NB4 (cell line): Measurements from ENCODE around the gene SULT6B1.

Experiments
- CTCF ChIP-seq: IDR thresholded peaks from one replicate; pipeline ENCODE4 v1.5.1; 2012; ENCODE audit warnings: low read depth, low read length
- MYC ChIP-seq: IDR thresholded peaks from 2 replicates; pipeline ENCODE4 v1.6.1; 2011; ENCODE audit warnings: low read depth, low read length
- POLR2A ChIP-seq: IDR thresholded peaks from 2 replicates; pipeline ENCODE4 v1.6.1; 2011; ENCODE audit warnings: mild to moderate bottlenecking; ENCODE audit not compliant: insufficient read length; ENCODE audit errors: extremely low read depth

DNA sequence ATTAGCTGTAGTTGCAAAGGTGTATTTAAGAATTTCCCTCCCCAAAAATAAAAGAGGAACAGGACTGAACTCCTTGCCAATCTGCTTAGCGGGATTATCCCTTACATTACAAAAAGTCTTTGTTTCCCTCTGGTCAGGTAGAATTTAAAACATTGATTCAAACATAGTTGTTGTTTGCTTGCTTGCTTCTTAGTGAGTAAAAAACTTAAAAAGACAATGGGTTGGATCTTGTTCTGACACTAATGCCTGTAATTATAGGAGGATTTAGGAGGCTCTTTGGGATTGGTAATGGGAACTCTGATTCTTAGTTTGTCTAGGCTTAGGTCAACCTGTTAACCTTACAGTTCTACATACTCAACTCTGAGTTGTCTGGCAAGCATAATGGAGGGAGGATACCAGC lies 4.1 kb upstream of the SULT6B1 start:
- TF ChIP-seq CTCF (no peak), MYC (no peak), POLR2A (no peak)
